Muscle layer of colon (tissue), 2 donors: Measurements from ENCODE around the gene TNFAIP8L2.
A peak's percentile ranks its signal among the peaks of the same experiment; 100 is the strongest.

Source experiments
- H3K27ac ChIP-seq: one replicate; pipeline ENCODE4 v1.7.0; 2013; ENCODE audit warnings: low read depth, mild to moderate bottlenecking, low read length, moderate library complexity
- H3K27me3 ChIP-seq, 2 donors: one replicate each; pipeline ENCODE4 v1.7.0; 2013; ENCODE audit warnings: low read length in 2 of 2, mild to moderate bottlenecking in 2 of 2; ENCODE audit not compliant: insufficient read depth in 2 of 2, control insufficient read depth in 1 of 2
- H3K36me3 ChIP-seq: one replicate; pipeline ENCODE4 v1.7.0; 2013; ENCODE audit warnings: mild to moderate bottlenecking, low read length; ENCODE audit not compliant: insufficient read depth
- H3K4me1 ChIP-seq: one replicate; pipeline ENCODE4 v1.7.0; 2013; ENCODE audit warnings: mild to moderate bottlenecking, low read length; ENCODE audit not compliant: insufficient read depth
- H3K4me3 ChIP-seq, 2 donors: one replicate each; pipeline ENCODE4 v1.7.0; 2013; ENCODE audit warnings: low read length in 2 of 2, low read depth in 1 of 2, mild to moderate bottlenecking in 1 of 2, moderate library complexity in 1 of 2
- H3K9ac ChIP-seq: one replicate; pipeline ENCODE4 v1.7.0; 2013; ENCODE audit warnings: low read length
- H3K9me3 ChIP-seq: one replicate; pipeline ENCODE4 v1.7.0; 2013; ENCODE audit warnings: mild to moderate bottlenecking, low read length
- donor health status: abdominal sarcoma.
- donor health status: Adenocarcinoma of cecum.

Gene TNFAIP8L2

DNA sequence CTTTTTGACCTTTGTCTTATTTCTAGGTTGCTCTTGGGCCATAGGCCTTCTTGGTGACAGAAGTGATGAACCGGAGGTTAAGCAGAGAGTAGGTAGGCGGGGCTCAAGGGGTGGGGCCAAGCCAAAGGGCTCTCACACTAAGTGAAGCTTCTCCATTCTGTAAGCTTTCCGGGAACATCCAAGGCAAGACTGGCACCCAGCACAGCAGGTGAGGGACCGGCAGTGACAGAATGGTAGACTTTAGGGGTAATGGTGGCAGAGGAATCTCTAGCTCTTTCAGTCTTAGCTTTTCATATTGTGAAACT is at the start of gene TNFAIP8L2:
TNFAIP8L2 (plus strand) TSS at position 135 of the 305 bp plus-strand sequence. CDS start 2,049 bp downstream, outside the sequence.
- Histone ChIP-seq H3K9ac (no peak within 1 kb of the TSS), H3K36me3 (peaks cover 39% of the 10 kb centered on the region), H3K4me1 (peaks cover 9% of the 10 kb centered on the region), H3K27ac (peak within 1 kb of the TSS; percentile 35), H3K27me3 (no peaks in the 10 kb centered on the region), H3K9me3 (no peaks in the 10 kb centered on the region), H3K4me3 (no peak within 1 kb of the TSS)

GRCh38 chr1:151106894-151107293 is 49.6 kb upstream of the TNFAIP8L2 start:
- Histone ChIP-seq H3K36me3 (peaks cover 10% of the 10 kb centered on the region), H3K9ac (no peak overlapping the region), H3K27ac (no peak overlapping the region), H3K27me3 (no peaks in the 10 kb centered on the region), H3K9me3 (no peaks in the 10 kb centered on the region), H3K4me3 (no peak overlapping the region), H3K4me1 (no peaks in the 10 kb centered on the region)

- H3K4me3 ChIP-seq = no peak overlapping the region
- H3K27ac ChIP-seq = no peak overlapping the region
- H3K9ac ChIP-seq = no peak overlapping the region
- H3K27me3 ChIP-seq = no peaks in the 10 kb centered on the region
- H3K9me3 ChIP-seq = no peaks in the 10 kb centered on the region
- H3K36me3 ChIP-seq = peaks cover 10% of the 10 kb centered on the region
- H3K4me1 ChIP-seq = no peaks in the 10 kb centered on the region
Measured at GRCh38 chr1:151108331-151108730, 48.1 kb upstream of the TNFAIP8L2 start.

DNA sequence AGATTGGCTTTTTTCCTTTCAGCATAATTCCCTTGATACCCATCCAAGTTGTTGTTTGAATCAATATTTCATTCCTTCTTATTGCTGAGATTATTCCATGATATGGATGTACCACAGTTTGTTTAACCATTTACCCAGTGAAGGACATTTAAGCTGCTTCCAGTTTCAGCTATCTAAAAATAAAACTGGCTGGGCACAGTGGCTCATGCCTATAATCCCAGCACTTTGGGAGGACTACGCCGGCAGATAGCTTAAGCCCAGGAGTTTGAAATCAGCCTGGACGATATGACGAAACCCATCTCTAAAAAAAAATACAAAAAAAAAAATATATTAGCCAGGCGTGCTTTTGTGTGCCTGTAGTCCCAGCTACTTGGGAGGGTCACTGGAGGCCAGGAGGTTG is 42.6 kb upstream of the TNFAIP8L2 start:
- no peaks in the 10 kb centered on the region for H3K9me3 ChIP-seq
- no peak overlapping the region for H3K27ac ChIP-seq
- H3K4me3 ChIP-seq = no peak overlapping the region
- H3K4me1 ChIP-seq = no peaks in the 10 kb centered on the region
- no peak overlapping the region for H3K9ac ChIP-seq
- peaks cover 11% of the 10 kb centered on the region for H3K36me3 ChIP-seq
- no peaks in the 10 kb centered on the region for H3K27me3 ChIP-seq

- H3K27me3 ChIP-seq = no peaks in the 10 kb centered on the region
- H3K27ac ChIP-seq = no peak overlapping the region
- H3K4me1 ChIP-seq = no peaks in the 10 kb centered on the region
- H3K9me3 ChIP-seq = no peaks in the 10 kb centered on the region
- no peak overlapping the region for H3K9ac ChIP-seq
- H3K4me3 ChIP-seq = no peak overlapping the region
- H3K36me3 ChIP-seq = peaks cover 6% of the 10 kb centered on the region
Measured at GRCh38 chr1:151124763-151125403, 31.6 kb upstream of the TNFAIP8L2 start.

DNA sequence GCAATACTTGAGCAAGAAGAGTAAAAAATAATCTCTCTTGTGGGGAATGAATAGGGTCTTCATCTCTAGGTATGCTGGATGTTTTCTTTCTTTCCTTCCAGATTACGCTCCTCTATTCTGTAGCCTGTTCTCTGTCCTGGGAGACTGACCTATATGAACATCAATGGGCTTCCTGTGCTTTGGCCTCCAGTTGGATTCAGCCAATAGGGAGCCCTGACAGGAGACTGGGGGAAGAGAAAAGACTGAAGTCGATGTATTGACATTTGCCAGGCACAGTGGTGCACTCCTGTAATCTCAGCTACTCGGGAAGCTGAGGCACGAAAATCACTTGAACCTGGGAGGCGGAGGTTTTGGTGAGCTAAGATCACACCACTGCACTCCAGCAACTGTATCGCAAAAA is 27.6 kb upstream of the TNFAIP8L2 start:
- Histone ChIP-seq H3K36me3 (peaks cover 6% of the 10 kb centered on the region), H3K4me1 (peaks cover 8% of the 10 kb centered on the region), H3K9ac (no peak overlapping the region), H3K27ac (no peak overlapping the region), H3K27me3 (no peaks in the 10 kb centered on the region), H3K4me3 (no peak overlapping the region), H3K9me3 (no peaks in the 10 kb centered on the region)

GRCh38 chr1:151130987-151131586 is 25.4 kb upstream of the TNFAIP8L2 start:
- Histone ChIP-seq H3K9me3 (no peaks in the 10 kb centered on the region), H3K4me1 (peaks cover 8% of the 10 kb centered on the region), H3K4me3 (peak overlapping the region; percentile 35 to 70), H3K36me3 (peaks cover 2% of the 10 kb centered on the region), H3K27me3 (no peaks in the 10 kb centered on the region), H3K27ac (peak overlapping the region; percentile 28), H3K9ac (peak overlapping the region; percentile 63)

DNA sequence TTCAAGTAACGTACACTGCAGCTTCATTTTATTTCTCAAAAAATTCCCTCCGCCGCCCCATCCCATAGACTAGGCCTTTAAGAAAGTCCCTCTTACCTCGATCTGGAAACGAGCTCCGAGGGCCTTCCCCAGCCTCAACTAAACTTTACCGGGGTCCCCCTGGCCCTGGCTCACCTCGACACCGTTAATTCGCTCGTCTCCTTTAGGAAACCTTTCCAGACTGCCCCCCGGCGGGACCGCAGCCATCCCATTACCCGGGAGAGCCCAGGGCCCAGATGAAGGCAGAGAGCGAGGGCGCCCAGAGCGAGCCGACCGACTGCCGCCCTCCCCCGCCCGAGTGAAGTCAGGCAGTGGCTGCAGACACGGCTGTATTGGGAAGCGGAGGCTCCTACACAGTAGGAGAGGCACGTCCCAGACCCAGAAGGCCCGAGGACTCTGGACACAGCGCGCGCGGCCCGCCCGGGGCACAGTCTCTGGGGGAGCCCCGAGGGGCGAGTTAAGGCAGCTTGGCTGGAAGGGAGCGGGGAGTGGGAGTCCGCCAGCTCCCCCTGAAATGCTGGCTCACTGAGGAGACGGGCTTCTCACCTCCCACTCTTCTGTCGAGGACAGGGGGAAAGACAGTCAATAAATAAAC is 24.6 kb upstream of the TNFAIP8L2 start:
- Histone ChIP-seq H3K9me3 (no peaks in the 10 kb centered on the region), H3K36me3 (peaks cover 6% of the 10 kb centered on the region), H3K9ac (peak overlapping the region; percentile 63), H3K27ac (peak overlapping the region; percentile 28), H3K27me3 (no peaks in the 10 kb centered on the region), H3K4me3 (peak overlapping the region; percentile 35 to 70), H3K4me1 (peaks cover 8% of the 10 kb centered on the region)

DNA sequence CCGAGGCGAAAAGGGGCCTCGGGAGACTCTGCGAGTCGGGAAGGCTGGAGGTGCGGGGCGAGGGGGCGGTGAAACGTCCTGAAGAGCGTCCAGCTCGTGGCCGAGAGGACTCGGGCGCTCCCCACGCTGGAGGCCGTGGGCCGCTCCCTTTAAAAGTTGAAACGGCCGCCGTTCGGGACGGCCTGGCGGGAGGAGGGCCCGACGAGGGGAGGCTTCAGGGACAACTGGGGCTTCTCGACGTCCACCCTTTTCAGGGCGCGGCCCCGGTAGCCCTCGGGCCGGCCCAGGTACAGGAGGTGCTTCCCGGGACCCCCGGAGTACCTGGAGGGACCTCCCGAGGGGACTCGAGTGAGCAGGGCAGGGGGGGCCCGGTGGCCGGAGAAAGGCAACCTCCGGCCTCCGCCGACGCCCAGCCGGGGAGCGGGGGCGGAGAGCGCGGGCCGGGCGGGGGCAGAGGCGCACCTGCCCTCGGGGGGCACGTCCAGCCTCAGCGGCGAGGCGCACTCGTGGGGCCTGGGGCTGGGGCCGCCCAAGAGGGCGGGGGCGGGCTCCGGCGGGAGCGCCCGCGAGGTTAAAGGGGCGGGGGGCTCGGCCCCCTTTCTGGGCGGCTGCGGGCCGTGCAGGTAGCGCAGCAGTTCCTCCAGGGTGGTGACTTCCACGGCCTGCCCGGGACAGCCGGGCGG is 24.0 kb upstream of the TNFAIP8L2 start:
- Histone ChIP-seq H3K4me3 (peak overlapping the region; percentile 35 to 70), H3K36me3 (peaks cover 7% of the 10 kb centered on the region), H3K27ac (no peak overlapping the region), H3K27me3 (no peaks in the 10 kb centered on the region), H3K9me3 (no peaks in the 10 kb centered on the region), H3K4me1 (peaks cover 8% of the 10 kb centered on the region), H3K9ac (peak overlapping the region; percentile 63)

- H3K36me3 ChIP-seq = peaks cover 7% of the 10 kb centered on the region
- H3K27me3 ChIP-seq = no peaks in the 10 kb centered on the region
- peaks cover 8% of the 10 kb centered on the region for H3K4me1 ChIP-seq
- no peaks in the 10 kb centered on the region for H3K9me3 ChIP-seq
- H3K4me3 ChIP-seq = no peak overlapping the region
- H3K9ac ChIP-seq = no peak overlapping the region
- H3K27ac ChIP-seq = no peak overlapping the region
Measured at GRCh38 chr1:151133018-151133806, 23.2 kb upstream of the TNFAIP8L2 start.

DNA sequence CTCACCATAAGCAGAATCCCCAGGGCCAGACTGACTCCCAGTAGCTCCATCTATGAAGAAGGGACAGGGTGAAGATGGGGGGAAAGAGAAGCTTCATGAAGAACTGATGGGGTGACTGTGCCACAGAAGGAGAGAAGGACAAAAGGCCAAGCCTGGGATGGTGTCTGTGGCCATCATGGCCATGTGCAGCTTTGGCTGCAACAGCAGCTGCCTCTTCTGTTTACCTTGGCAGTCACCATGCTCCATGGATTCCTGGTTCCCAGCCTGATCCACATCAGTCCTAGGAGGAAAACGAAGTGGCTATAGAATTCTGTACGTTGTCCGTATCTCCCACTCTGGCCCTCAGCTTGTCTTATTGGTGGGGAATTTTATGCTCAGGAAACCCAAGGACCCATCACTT is 22.1 kb upstream of the TNFAIP8L2 start:
- Histone ChIP-seq H3K36me3 (peaks cover 7% of the 10 kb centered on the region), H3K9me3 (no peaks in the 10 kb centered on the region), H3K9ac (no peak overlapping the region), H3K4me1 (peaks cover 8% of the 10 kb centered on the region), H3K4me3 (no peak overlapping the region), H3K27me3 (no peaks in the 10 kb centered on the region), H3K27ac (no peak overlapping the region)
